ENCODE results near the gene STK32A.
"Not testable (repeated sequence)": the region's sequence is repeated elsewhere in the genome, so short reads cannot be mapped to it uniquely, and the experiment has no call there.

Gene STK32A

GRCh38 chr5:147346006-147346561 lies 111.3 kb downstream of the STK32A start:
- no peak for DNase-seq (ENCODE audit: low spot score)

GRCh38 chr5:147348046-147348445 lies 113.2 kb downstream of the STK32A start:
- no peak for DNase-seq (ENCODE audit: low spot score)

DNA sequence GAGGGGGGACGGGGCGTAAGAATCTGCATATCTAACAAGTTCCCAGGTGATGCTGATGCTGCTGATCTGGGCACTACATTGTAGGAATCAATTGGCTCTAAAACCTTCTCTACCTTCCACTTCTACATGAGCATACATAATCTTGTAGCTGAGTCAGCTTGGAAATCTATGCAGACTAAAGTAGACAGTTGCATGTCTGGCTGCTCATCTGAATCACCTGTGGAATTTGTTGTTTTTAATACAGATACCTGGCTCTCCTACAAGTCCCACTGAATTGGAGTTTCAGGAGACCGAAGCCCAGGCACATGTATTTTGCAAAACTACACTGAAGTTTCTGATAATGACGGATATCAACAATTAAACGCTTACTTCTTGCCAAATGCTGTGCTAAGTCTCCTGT lies 113.6 kb downstream of the STK32A start:
- DNase-seq (ENCODE audit: low spot score): no peak

GRCh38 chr5:147349241-147349640 lies 114.4 kb downstream of the STK32A start:
- DNase-seq (ENCODE audit: low spot score): no peak

- no peak for DNase-seq (ENCODE audit: low spot score)
These were observed 124.3 kb downstream of the STK32A start for GRCh38 chr5:147359101-147359500.

DNA sequence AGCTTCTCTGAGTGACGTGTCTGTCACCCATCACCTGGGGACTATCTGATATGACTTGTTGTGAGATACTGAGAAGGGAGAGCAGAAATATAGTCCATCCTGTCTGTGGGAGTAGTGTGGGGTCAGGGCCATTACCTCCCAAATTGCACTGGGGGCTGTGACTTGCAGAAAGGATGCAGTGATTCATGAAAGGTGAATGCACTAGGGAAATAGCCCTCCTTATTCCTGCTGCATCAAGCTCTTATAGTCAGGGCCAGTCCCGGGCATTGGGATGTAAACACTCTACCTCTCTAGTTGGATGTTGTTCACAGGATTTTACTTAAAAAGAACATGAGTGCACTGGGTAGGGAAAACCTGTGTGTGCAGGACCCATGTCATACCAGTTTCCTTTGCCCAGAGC lies 124.8 kb downstream of the STK32A start:
- no peak for DNase-seq (ENCODE audit: low spot score)

GRCh38 chr5:147360816-147361215 lies 126.0 kb downstream of the STK32A start:
- DNase-seq (ENCODE audit: low spot score): no peak

- DNase-seq (ENCODE audit: low spot score): no peak
These were observed 126.8 kb downstream of the STK32A start for GRCh38 chr5:147361441-147362175.

DNA sequence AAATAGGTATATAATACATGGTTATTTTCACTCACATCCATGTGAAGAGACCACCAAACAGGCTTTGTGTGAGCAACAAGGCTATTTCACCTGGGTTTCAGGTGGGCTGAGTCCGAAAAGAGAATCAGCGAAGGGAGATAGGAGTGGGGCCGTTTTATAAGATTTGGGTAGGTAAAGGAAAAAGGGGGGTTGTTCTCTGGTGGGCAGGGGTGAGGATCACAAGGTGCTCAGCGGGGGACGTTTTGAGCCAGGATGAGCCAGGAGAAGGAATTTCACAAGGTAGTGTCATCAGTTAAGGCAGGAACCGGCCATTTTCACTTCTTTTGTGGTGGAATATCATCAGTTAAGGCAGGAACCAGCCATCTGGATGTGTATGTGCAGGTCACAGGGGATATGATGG lies 132.6 kb downstream of the STK32A start:
- not testable (repeated sequence) for DNase-seq (ENCODE audit: low spot score)

DNA sequence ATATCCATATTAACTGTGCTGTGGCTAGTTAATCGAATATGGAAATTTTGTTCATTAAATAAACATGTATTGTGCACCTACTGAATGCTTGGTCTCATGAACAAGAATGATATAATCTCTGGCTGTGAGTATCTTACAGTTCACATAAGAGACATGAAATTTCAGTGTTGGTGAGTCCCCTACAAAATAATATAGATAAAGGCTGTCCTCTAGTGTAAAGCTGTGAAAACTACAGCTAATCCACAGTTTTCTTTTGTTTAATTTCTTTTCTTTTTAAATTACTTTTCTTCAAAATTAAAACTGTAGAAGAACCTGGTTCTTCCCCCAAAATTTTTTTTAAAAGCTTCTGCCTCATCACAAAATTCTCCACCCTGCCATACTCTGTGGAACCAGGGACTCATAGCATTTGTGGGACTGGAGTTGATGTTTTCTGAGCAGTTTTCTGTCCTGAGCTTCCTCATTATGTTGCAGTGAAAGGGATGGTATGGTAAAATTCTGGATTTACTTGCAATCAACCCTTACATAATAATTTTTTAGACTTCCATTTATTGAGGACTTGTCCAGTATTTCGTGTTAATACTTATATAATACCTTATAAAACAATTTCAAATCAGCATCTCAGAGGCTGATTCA lies 135.0 kb downstream of the STK32A start:
- DNase-seq (ENCODE audit: low spot score): no peak

DNA sequence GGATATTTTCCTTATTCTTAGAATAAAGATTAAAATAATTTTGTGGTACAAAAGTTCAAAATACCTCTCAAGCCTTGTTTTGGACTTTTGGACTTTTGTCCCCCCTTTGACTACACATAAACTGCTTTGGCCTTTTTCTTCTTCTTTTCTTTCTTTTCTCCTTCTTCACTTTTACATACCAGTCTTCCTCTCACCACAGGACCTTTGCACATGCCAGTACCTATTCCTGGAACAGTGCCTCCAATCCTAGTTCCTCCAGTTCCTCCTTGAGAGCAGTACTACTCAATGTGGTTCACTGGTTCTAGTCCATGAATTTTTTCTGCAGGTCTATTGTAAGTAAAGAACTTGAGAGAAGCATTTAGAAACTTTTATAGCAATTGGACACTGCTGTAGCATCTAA lies 136.5 kb downstream of the STK32A start:
- no peak for DNase-seq (ENCODE audit: low spot score)

GRCh38 chr5:147372191-147372590 lies 137.4 kb downstream of the STK32A start:
- DNase-seq (ENCODE audit: low spot score): no peak

DNA sequence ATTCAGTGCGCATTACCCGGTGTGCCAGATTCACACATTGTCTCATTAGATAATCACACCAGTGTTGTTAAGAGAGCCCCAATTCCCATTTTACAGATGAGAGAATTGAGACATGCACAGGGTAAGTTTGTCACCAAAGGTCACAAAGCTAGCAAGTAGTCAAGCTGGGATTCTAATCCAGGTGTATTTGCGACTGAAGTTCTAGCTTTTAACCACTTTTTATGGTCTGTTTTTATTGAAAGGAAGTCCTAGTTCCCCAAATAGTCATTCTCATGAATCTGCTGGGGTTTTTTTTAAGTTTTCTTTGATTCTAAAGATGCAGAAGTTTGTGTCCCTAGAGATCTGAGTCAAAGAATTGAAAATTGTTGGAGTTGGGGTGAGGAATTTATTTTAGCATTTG lies 138.5 kb downstream of the STK32A start:
- no peak for DNase-seq (ENCODE audit: low spot score)

DNA sequence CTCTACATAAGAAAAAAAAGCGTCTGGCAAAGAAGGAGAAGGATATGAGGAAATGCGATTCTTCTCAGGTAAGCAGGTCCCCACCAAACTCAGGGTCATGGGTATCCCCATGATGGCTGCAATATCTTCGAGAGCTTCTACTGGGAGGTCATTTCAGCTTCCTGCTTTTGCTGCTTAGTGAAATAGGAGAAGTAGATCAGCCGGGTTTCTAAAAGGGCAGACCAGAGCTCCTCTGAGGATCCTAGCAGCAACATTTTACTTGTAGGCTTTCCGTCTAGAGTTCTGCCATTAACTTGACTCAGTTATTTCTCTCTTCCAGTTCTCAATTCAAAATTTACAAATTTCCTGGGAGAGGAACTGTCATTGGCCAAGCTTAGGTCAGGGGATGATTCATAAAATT lies 140.3 kb downstream of the STK32A start:
- no peak for DNase-seq (ENCODE audit: low spot score)

DNA sequence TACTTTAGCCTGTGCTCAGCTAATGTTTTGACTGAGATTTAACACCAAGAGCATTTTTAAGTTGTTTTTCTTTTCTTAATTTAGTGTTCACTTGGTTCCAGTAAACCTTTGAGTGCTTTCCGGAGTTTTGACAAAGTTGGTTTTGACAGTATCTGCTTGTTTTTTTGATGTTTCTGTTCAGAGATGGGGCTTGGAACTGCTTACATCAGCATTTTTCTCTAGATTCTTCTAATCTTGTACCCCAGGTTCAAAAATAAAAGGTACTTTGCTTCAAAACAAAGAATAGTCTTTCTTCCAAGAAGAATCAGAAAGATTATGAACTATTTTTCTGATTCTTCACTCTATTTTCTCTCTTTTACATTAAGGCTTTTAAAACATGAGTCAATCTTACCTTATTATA lies 142.9 kb downstream of the STK32A start:
- no peak for DNase-seq (ENCODE audit: low spot score)

GRCh38 chr5:147381555-147381954 lies 146.7 kb downstream of the STK32A start:
- no peak for DNase-seq (ENCODE audit: low spot score)

- DNase-seq (ENCODE audit: low spot score): no peak
These were observed 147.9 kb downstream of the STK32A start for GRCh38 chr5:147382776-147383175.

DNA sequence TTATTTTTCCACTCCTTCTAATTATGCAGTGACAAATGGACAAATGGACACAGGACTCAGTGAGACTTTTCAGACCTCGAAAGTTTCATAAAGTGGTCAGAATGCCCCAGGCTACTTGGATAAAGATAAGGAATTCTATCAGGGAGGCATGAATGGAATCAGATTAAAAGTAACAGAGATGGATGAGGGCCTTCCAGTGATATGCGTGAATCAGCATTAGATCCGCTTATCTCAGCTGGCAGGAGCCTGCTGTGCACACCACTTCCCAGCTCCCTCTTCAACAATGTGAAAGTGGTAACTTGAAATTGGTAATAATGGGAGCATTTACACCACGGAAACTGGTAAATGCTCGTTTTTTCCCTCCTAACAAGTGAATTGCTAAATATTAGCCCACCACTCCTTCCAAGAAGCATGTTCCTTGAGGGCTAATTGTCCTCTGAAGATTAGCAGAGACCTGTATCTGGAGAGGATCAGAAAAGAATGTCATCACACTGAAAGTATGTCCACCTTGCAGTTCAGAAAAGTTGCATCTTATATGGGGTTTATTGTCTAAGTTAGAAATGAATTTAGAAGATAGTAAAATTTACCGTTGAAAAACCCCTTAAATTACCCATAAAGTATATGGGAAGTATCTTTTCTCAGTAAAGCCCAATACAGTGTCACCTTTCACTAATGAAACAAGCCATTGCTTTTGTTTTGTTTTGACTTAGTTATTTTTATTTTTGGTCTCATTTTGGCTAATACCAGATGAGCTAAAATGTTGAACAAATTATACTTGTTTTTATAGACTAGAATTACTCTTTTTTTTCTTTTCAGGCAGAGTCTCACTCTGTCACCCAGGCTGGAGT lies 149.7 kb downstream of the STK32A start:
- no peak for DNase-seq (ENCODE audit: low spot score)

DNA sequence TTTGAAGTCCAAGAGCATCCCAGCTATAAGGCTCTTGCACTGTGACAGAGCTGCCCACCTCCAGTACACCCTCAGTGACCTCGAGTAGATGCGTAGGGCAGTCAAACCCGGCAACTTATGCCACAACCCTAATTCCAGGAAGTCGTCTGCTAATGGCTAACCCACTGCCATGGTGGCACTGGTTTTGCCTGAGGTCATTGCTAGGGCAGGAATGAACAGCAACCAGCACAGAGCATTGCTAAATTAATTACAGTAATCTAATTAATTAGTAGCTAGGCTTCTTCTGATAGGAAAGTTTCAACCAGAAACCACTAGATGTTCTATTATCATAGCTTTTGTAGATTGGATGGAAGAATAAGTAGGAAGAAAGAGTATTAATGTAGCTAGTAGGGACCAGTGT lies 152.3 kb downstream of the STK32A start:
- DNase-seq (ENCODE audit: low spot score): no peak

- no peak for DNase-seq (ENCODE audit: low spot score)
These were observed 153.6 kb downstream of the STK32A start for GRCh38 chr5:147388184-147389108.

GRCh38 chr5:147390654-147391225 lies 155.9 kb downstream of the STK32A start:
- DNase-seq (ENCODE audit: low spot score): no peak

Data from CD4-positive, alpha-beta T cell treated with Interleukin-15 for 4 hours (primary cell).